ENCODE measurements around the gene KCNK17. TPM values are rescaled to one million over a fixed set of nuclear protein-coding genes. Genes with fewer than 3 reads are reported as not detected.

Gene KCNK17
- total RNA-seq, 1 experiment from 2014 or later, result not detected

GRCh38 chr6:39348740-39349139 lies 34.5 kb upstream of the KCNK17 start:
- ChIA-PET RAD21 (ENCODE audit: low non-redundant PET in 1 of 2, low total read pairs in 2 of 2, uncharacterized antibody in 2 of 2, unreplicated experiment in 2 of 2) (no interaction called here), POLR2A (no interaction called here), CTCF (no interaction called here)
- Histone ChIP-seq H3K4me3 (replicated peaks in 1 of 2; ENCODE audit: low read depth in 1 of 2, low read length in 2 of 2) (no peak overlapping the region), H3K79me2 (ENCODE audit: insufficient read depth, low read length) (no peaks in the 10 kb centered on the region), H3K36me3 (ENCODE audit: control insufficient read depth in 1 of 2, insufficient read depth in 2 of 2, low read length in 2 of 2) (no peaks in the 10 kb centered on the region), H3K4me2 (ENCODE audit: low read length) (no peak overlapping the region), H3K9ac (ENCODE audit: low read length) (no peak overlapping the region), H3K27ac (ENCODE audit: low read depth, low read length) (no peak overlapping the region), H3K9me3 (ENCODE audit: control insufficient read depth in 1 of 2, insufficient read depth in 1 of 2, low read depth in 1 of 2, low read length in 2 of 2) (no peaks in the 10 kb centered on the region), H3K4me1 (ENCODE audit: control insufficient read depth in 1 of 2, insufficient read depth in 2 of 2, low read length in 2 of 2) (no peaks in the 10 kb centered on the region), H4K20me1 (ENCODE audit: insufficient read depth) (no peaks in the 10 kb centered on the region), H3K27me3 (ENCODE audit: insufficient read depth, low read length) (no peaks in the 10 kb centered on the region; the same call in 1 of the 2 replicates), H2AFZ (ENCODE audit: low read depth, low read length, poor library complexity, severe bottlenecking) (no peak overlapping the region), H3K9me2 (ENCODE audit: insufficient read depth) (no peaks in the 10 kb centered on the region)
- intact Hi-C loops (cut with micrococcal nuclease), result loop anchor here (1.0 to 10.0 kb wide), 4 partner anchors 544 to 1719 kb away; no protein-coding TSS in a partner anchor
- no peak for ATAC-seq
- DNase-seq (ENCODE audit: low read depth, low spot score), result no peak
- no TSS peak for BruUV-seq (replicated peaks)
- TF ChIP-seq ZNF274 (IDR thresholded peaks at IDR 0.05; ENCODE audit: low read depth, low read length) (no peak), CEBPB (IDR thresholded peaks at IDR 0.05; ENCODE audit: low read depth) (no peak), REST (IDR thresholded peaks at IDR 0.05; ENCODE audit: low read depth) (no peak), EGR1 (IDR thresholded peaks at IDR 0.05; ENCODE audit: low read depth) (no peak), ZFX (IDR thresholded peaks at IDR 0.05) (no peak), SP1 (IDR thresholded peaks at IDR 0.05; ENCODE audit: low read depth) (no peak), FOSL1 (IDR thresholded peaks at IDR 0.05; ENCODE audit: low read depth) (no peak), ELF1 (IDR thresholded peaks at IDR 0.05; ENCODE audit: borderline replicate concordance, low read depth) (no peak), EZH2 (IDR thresholded peaks at IDR 0.05) (no peak)
